Activated CD4-positive, alpha-beta T cell treated with anti-CD3 and anti-CD28 coated beads, Interleukin-10, Interleukin-2, amounts not matched to agents 100 ng/mL and 50 ng/mL, durations not matched to agents 16 hours and 8 hours (primary cell): ENCODE measurements around the gene FGF9.
A peak's percentile ranks its signal among the peaks of the same experiment; 100 is the strongest.

Source experiments
- DNase-seq: peaks from one replicate; pipeline ENCODE4 v3.0.0-alpha.2; 2020

The FGF9 gene

GRCh38 chr13:21670883-21671619 is at the start of gene FGF9:
Gene FGF9 (plus strand): TSS chr13:21671073. CDS start chr13:21671913, 840 bp downstream.
- DNase-seq, result peak; percentile 84

GRCh38 chr13:21625366-21625765 is 45.5 kb upstream of the FGF9 start:
- DNase-seq, result peak; percentile 13

GRCh38 chr13:21632196-21632595 is 38.7 kb upstream of the FGF9 start:
- no peak for DNase-seq

GRCh38 chr13:21636656-21637055 is 34.2 kb upstream of the FGF9 start:
- no peak for DNase-seq

- no peak for DNase-seq
Observed at GRCh38 chr13:21637296-21637695, 33.6 kb upstream of the FGF9 start.

- DNase-seq, result peak; percentile 34
Observed at GRCh38 chr13:21638319-21639282, 32.3 kb upstream of the FGF9 start.

GRCh38 chr13:21639561-21639960 is 31.3 kb upstream of the FGF9 start:
- DNase-seq, result no peak

- DNase-seq, result no peak
Observed at GRCh38 chr13:21641629-21642028, 29.2 kb upstream of the FGF9 start.

- no peak for DNase-seq
Observed at GRCh38 chr13:21657538-21657937, 13.3 kb upstream of the FGF9 start.

- no peak for DNase-seq
Observed at GRCh38 chr13:21659087-21659486, 11.8 kb upstream of the FGF9 start.

- DNase-seq, result no peak
Observed at GRCh38 chr13:21661097-21661909, 9.6 kb upstream of the FGF9 start.

- no peak for DNase-seq
Observed at GRCh38 chr13:21663197-21663596, 7.7 kb upstream of the FGF9 start.

GRCh38 chr13:21668732-21669275 is 2.1 kb upstream of the FGF9 start:
- DNase-seq, result peak; percentile 43

- peak; percentile 58 for DNase-seq
Observed at GRCh38 chr13:21670006-21670882, 629 bp upstream of the FGF9 start.

GRCh38 chr13:21671620-21672286 is 880 bp downstream of the FGF9 start:
- no peak for DNase-seq

GRCh38 chr13:21672287-21672680 is 1.4 kb downstream of the FGF9 start:
- no peak for DNase-seq

GRCh38 chr13:21672796-21673538 is 2.1 kb downstream of the FGF9 start:
- no peak for DNase-seq

GRCh38 chr13:21673539-21673788 is 2.6 kb downstream of the FGF9 start:
- DNase-seq, result no peak

GRCh38 chr13:21673789-21674489 is 3.1 kb downstream of the FGF9 start:
- peak; percentile 23 for DNase-seq

- DNase-seq, result no peak
Observed at GRCh38 chr13:21674490-21675009, 3.7 kb downstream of the FGF9 start.
